ENCODE results near the gene SCMH1.

SCMH1 gene

GRCh38 chr1:41006942-41007865, 234.9 kb downstream of the SCMH1 start:
- no peak overlapping the region for H3K4me3 ChIP-seq (ENCODE audit: low read depth, low read length)
- no peak overlapping the region for H3K27ac ChIP-seq
- H3K9me3 ChIP-seq (ENCODE audit: control insufficient read depth, low read length) = no peaks in the 10 kb centered on the region
- H3K36me3 ChIP-seq (ENCODE audit: control insufficient read depth, insufficient read depth, low read length) = no peaks in the 10 kb centered on the region
- no peak overlapping the region for H2AFZ ChIP-seq
- peaks cover 8% of the 10 kb centered on the region for H3K4me1 ChIP-seq
- H3K9ac ChIP-seq = no peak overlapping the region
- no peak overlapping the region for H3K4me2 ChIP-seq (ENCODE audit: low read length)
- H3K27me3 ChIP-seq (ENCODE audit: control insufficient read depth, insufficient read depth, low read length) = no peaks in the 10 kb centered on the region
- TF ChIP-seq, protein P1, sequence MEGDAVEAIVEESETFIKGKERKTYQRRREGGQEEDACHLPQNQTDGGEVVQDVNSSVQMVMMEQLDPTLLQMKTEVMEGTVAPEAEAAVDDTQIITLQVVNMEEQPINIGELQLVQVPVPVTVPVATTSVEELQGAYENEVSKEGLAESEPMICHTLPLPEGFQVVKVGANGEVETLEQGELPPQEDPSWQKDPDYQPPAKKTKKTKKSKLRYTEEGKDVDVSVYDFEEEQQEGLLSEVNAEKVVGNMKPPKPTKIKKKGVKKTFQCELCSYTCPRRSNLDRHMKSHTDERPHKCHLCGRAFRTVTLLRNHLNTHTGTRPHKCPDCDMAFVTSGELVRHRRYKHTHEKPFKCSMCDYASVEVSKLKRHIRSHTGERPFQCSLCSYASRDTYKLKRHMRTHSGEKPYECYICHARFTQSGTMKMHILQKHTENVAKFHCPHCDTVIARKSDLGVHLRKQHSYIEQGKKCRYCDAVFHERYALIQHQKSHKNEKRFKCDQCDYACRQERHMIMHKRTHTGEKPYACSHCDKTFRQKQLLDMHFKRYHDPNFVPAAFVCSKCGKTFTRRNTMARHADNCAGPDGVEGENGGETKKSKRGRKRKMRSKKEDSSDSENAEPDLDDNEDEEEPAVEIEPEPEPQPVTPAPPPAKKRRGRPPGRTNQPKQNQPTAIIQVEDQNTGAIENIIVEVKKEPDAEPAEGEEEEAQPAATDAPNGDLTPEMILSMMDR (IDR thresholded peaks at IDR 0.05) = no peak
- H3K79me2 ChIP-seq = no peaks in the 10 kb centered on the region

DNA sequence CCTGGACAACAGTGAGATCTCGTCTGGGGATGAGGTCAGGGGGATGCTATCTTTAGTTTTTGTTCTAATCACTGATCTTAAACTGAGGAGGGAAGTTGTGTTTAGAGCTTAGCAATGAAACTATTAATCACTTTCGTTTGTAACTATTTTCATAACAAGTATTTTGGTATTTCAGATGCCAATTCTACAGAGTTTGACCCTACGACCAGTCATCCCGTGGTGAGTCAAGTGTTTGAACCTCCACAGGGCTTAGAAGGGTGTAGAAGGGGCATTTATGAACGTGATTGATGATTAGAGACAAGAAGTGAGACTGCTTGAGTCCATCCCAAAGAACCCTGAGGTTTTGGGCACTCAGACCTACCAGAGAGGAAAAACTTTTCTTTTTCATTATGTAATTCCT, 236.2 kb downstream of the SCMH1 start:
- H3K4me3 ChIP-seq (ENCODE audit: low read depth, low read length) = no peak overlapping the region
- peaks cover 8% of the 10 kb centered on the region for H3K4me1 ChIP-seq
- H3K27ac ChIP-seq = no peak overlapping the region
- no peaks in the 10 kb centered on the region for H3K9me3 ChIP-seq (ENCODE audit: control insufficient read depth, low read length)
- H2AFZ ChIP-seq = no peak overlapping the region
- H3K27me3 ChIP-seq (ENCODE audit: control insufficient read depth, insufficient read depth, low read length) = no peaks in the 10 kb centered on the region
- no peak overlapping the region for H3K4me2 ChIP-seq (ENCODE audit: low read length)
- H3K79me2 ChIP-seq = no peaks in the 10 kb centered on the region
- no peaks in the 10 kb centered on the region for H3K36me3 ChIP-seq (ENCODE audit: control insufficient read depth, insufficient read depth, low read length)
- no peak overlapping the region for H3K9ac ChIP-seq
- TF ChIP-seq, protein P1 (IDR thresholded peaks at IDR 0.05) = no peak

- Histone ChIP-seq H3K9me3 (ENCODE audit: control insufficient read depth, low read length) (no peaks in the 10 kb centered on the region), H3K4me1 (peaks cover 8% of the 10 kb centered on the region), H3K4me2 (ENCODE audit: low read length) (no peak overlapping the region), H3K9ac (no peak overlapping the region), H3K36me3 (ENCODE audit: control insufficient read depth, insufficient read depth, low read length) (no peaks in the 10 kb centered on the region), H3K79me2 (no peaks in the 10 kb centered on the region), H3K27ac (peak overlapping the region; percentile 11), H3K4me3 (ENCODE audit: low read depth, low read length) (no peak overlapping the region), H3K27me3 (ENCODE audit: control insufficient read depth, insufficient read depth, low read length) (no peaks in the 10 kb centered on the region), H2AFZ (no peak overlapping the region)
- TF ChIP-seq, protein P1 (IDR thresholded peaks at IDR 0.05) = peak; percentile 56
These were observed 238.4 kb downstream of the SCMH1 start for GRCh38 chr1:41003640-41004220.

GRCh38 chr1:41003127-41003639, 238.9 kb downstream of the SCMH1 start:
- TF ChIP-seq, protein P1 (IDR thresholded peaks at IDR 0.05) = no peak
- Histone ChIP-seq H3K9ac (no peak overlapping the region), H2AFZ (no peak overlapping the region), H3K9me3 (ENCODE audit: control insufficient read depth, low read length) (no peaks in the 10 kb centered on the region), H3K36me3 (ENCODE audit: control insufficient read depth, insufficient read depth, low read length) (no peaks in the 10 kb centered on the region), H3K27me3 (ENCODE audit: control insufficient read depth, insufficient read depth, low read length) (no peaks in the 10 kb centered on the region), H3K79me2 (no peaks in the 10 kb centered on the region), H3K4me2 (ENCODE audit: low read length) (no peak overlapping the region), H3K27ac (peak overlapping the region; percentile 4), H3K4me3 (ENCODE audit: low read depth, low read length) (no peak overlapping the region), H3K4me1 (peaks cover 8% of the 10 kb centered on the region)
